Left forelimb (tissue), 1 donor: ENCODE data around the gene CDH23.

Source experiments
- DNase-seq: peaks from one replicate; pipeline ENCODE4 v3.0.0-alpha.2; 2018; ENCODE audit warnings: low spot score

The CDH23 gene

GRCh38 chr10:71756311-71757191, 359.8 kb downstream of the CDH23 start:
- no peak for DNase-seq

- DNase-seq = no peak
Observed at GRCh38 chr10:71757399-71757922, 360.7 kb downstream of the CDH23 start.

- DNase-seq = no peak
Observed at GRCh38 chr10:71761105-71761511, 364.4 kb downstream of the CDH23 start.

GRCh38 chr10:71761541-71762113, 364.9 kb downstream of the CDH23 start:
- DNase-seq = no peak

- no peak for DNase-seq
Observed at GRCh38 chr10:71762324-71762723, 365.6 kb downstream of the CDH23 start.

- DNase-seq = no peak
Observed at GRCh38 chr10:71763352-71764127, 366.8 kb downstream of the CDH23 start.

GRCh38 chr10:71765176-71765904, 368.6 kb downstream of the CDH23 start:
- no peak for DNase-seq

- no peak for DNase-seq
Observed at GRCh38 chr10:71765906-71766716, 369.4 kb downstream of the CDH23 start.

GRCh38 chr10:71766717-71767419, 370.1 kb downstream of the CDH23 start:
- no peak for DNase-seq

- DNase-seq = no peak
Observed at GRCh38 chr10:71767420-71768035, 370.8 kb downstream of the CDH23 start.

- DNase-seq = no peak
Observed at GRCh38 chr10:71769279-71769823, 372.6 kb downstream of the CDH23 start.

- DNase-seq = no peak
Observed at GRCh38 chr10:71770255-71770654, 373.5 kb downstream of the CDH23 start.

- no peak for DNase-seq
Observed at GRCh38 chr10:71770789-71771188, 374.1 kb downstream of the CDH23 start.

GRCh38 chr10:71771204-71771603, 374.5 kb downstream of the CDH23 start:
- DNase-seq = no peak

GRCh38 chr10:71771821-71772617, 375.3 kb downstream of the CDH23 start:
- DNase-seq = no peak

GRCh38 chr10:71772832-71773220, 376.1 kb downstream of the CDH23 start:
- DNase-seq = no peak

GRCh38 chr10:71773221-71773971, 376.7 kb downstream of the CDH23 start, which contains the start of gene VSIR:
Gene VSIR, minus strand, starts transcription at chr10:71773520. Its CDS starts 81 bp downstream, at chr10:71773439.
- peak; percentile 89 for DNase-seq
